ENCODE data around the gene KPNA1. TPM values are rescaled to one million over a fixed set of nuclear protein-coding genes. Genes with fewer than 3 reads are reported as not detected.

Gene KPNA1
- total and polyA plus RNA-seq, 2 of the 13 experiments (the other 11 are each of a cell fraction or from before 2014, with no cell fraction given): 15.4 to 30.0 TPM

DNA sequence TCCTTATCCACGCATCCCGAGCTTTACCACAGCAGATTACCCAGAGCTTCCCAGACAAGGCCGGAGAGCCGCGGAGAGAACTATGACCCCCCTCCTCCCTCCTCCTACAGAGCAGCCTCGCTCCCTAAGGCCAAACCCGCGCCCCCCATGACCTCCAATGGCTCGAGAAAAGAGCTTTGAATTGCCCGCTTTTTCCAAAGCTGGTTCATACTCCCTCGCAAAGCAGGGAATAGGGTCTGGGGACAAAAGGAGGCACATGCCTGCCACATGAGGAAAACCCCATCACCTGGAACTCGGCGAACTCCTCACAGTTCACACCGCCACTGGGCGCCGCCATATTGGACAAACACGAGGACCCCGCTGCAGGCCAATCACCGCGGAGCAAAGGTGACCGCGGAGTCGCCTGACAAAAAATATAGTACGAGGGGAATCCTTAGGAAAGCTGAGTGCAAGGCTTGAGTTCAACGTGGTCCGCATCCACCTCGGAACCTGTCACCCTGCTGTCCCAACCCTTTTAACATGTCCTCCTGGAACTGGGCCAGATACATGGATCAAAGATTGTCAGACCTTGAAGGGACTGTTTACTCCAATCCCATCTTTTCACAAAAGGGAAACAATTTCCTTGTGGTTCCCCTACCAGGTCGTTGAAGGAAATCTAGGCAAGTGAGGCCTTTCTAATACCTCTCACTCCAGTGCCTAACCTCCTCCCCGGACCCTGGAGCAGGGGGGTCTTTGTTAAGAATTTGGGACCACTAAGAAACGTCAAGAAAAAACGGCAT lies 131.7 kb downstream of the KPNA1 start, which contains the start of gene MIX23 (continued):
- TF ChIP-seq TMF1 (CRISPR knock-in tag; IDR thresholded peaks at IDR 0.05; ENCODE audit: low read depth): peak; percentile 64; the same call in 1 of the 2 replicates
- TF ChIP-seq, protein P1, sequence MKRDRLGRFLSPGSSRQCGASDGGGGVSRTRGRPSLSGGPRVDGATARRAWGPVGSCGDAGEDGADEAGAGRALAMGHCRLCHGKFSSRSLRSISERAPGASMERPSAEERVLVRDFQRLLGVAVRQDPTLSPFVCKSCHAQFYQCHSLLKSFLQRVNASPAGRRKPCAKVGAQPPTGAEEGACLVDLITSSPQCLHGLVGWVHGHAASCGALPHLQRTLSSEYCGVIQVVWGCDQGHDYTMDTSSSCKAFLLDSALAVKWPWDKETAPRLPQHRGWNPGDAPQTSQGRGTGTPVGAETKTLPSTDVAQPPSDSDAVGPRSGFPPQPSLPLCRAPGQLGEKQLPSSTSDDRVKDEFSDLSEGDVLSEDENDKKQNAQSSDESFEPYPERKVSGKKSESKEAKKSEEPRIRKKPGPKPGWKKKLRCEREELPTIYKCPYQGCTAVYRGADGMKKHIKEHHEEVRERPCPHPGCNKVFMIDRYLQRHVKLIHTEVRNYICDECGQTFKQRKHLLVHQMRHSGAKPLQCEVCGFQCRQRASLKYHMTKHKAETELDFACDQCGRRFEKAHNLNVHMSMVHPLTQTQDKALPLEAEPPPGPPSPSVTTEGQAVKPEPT (CRISPR knock-in tag; IDR thresholded peaks at IDR 0.05; ENCODE audit: low read depth): 0 out of 2 replicates have a peak, but pooled peaks have one; percentile 49
- TF ChIP-seq MED8 (CRISPR knock-in tag; IDR thresholded peaks at IDR 0.05; ENCODE audit: insufficient replicate concordance): peak; percentile 64
- TF ChIP-seq CCDC6 (CRISPR knock-in tag; IDR thresholded peaks at IDR 0.05): peak; percentile 32; the same call in 1 of the 2 replicates
- TF ChIP-seq, protein P2, sequence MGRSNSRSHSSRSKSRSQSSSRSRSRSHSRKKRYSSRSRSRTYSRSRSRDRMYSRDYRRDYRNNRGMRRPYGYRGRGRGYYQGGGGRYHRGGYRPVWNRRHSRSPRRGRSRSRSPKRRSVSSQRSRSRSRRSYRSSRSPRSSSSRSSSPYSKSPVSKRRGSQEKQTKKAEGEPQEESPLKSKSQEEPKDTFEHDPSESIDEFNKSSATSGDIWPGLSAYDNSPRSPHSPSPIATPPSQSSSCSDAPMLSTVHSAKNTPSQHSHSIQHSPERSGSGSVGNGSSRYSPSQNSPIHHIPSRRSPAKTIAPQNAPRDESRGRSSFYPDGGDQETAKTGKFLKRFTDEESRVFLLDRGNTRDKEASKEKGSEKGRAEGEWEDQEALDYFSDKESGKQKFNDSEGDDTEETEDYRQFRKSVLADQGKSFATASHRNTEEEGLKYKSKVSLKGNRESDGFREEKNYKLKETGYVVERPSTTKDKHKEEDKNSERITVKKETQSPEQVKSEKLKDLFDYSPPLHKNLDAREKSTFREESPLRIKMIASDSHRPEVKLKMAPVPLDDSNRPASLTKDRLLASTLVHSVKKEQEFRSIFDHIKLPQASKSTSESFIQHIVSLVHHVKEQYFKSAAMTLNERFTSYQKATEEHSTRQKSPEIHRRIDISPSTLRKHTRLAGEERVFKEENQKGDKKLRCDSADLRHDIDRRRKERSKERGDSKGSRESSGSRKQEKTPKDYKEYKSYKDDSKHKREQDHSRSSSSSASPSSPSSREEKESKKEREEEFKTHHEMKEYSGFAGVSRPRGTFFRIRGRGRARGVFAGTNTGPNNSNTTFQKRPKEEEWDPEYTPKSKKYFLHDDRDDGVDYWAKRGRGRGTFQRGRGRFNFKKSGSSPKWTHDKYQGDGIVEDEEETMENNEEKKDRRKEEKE (IDR thresholded peaks at IDR 0.05): no peak
- TF ChIP-seq KMT2B (CRISPR knock-in tag; IDR thresholded peaks at IDR 0.05): peak; percentile 85
- TF ChIP-seq PLRG1 (conservative IDR thresholded peaks at IDR 0.05): no peak
- no peak for TF ChIP-seq ZNF260 (CRISPR knock-in tag; IDR thresholded peaks at IDR 0.05; ENCODE audit: borderline replicate concordance, low read depth)
- TF ChIP-seq CHD4 (IDR thresholded peaks at IDR 0.05; ENCODE audit: borderline replicate concordance, low read length): 0 out of 2 replicates have a peak, but pooled peaks have one; percentile 56
- peak; percentile 87 for TF ChIP-seq ZNF605 (CRISPR knock-in tag; IDR thresholded peaks at IDR 0.05)
- TF ChIP-seq, protein P3, sequence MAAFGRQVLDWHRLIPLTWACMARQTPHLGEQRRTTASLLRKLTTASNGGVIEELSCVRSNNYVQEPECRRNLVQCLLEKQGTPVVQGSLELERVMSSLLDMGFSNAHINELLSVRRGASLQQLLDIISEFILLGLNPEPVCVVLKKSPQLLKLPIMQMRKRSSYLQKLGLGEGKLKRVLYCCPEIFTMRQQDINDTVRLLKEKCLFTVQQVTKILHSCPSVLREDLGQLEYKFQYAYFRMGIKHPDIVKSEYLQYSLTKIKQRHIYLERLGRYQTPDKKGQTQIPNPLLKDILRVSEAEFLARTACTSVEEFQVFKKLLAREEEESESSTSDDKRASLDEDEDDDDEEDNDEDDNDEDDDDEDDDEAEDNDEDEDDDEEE (CRISPR knock-in tag; IDR thresholded peaks at IDR 0.05): peak; percentile 81; the same call in 1 of the 2 replicates
- peak; percentile 68 for TF ChIP-seq THAP11 (CRISPR knock-in tag; IDR thresholded peaks at IDR 0.05)
- peak; percentile 82; the same call in 1 of the 2 replicates for TF ChIP-seq ISL2 (CRISPR knock-in tag; IDR thresholded peaks at IDR 0.05)
- 0 out of 2 replicates have a peak, but pooled peaks have one; percentile 74 for TF ChIP-seq ELF4 (CRISPR knock-in tag; IDR thresholded peaks at IDR 0.05; ENCODE audit: borderline replicate concordance)
- TF ChIP-seq PHF20 (CRISPR knock-in tag; IDR thresholded peaks at IDR 0.05): peak; percentile 86
- 0 out of 2 replicates have a peak, but pooled peaks have one; percentile 62 for TF ChIP-seq ZBTB3 (CRISPR knock-in tag; IDR thresholded peaks at IDR 0.05; ENCODE audit: borderline replicate concordance, low read depth)
- no peak for TF ChIP-seq GABPA (IDR thresholded peaks at IDR 0.05; ENCODE audit: low read depth, low read length)
- TF ChIP-seq GABPA (CRISPR knock-in tag; IDR thresholded peaks at IDR 0.05; ENCODE audit: low read depth): peak; percentile 18
- TF ChIP-seq HNF4A (CRISPR knock-in tag; IDR thresholded peaks at IDR 0.05): peak; percentile 30; the same call in 1 of the 2 replicates
- no peak; the same call in 1 of the 2 replicates for TF ChIP-seq SIX1 (CRISPR knock-in tag; IDR thresholded peaks at IDR 0.05; ENCODE audit: borderline replicate concordance)
- TF ChIP-seq, protein P4, sequence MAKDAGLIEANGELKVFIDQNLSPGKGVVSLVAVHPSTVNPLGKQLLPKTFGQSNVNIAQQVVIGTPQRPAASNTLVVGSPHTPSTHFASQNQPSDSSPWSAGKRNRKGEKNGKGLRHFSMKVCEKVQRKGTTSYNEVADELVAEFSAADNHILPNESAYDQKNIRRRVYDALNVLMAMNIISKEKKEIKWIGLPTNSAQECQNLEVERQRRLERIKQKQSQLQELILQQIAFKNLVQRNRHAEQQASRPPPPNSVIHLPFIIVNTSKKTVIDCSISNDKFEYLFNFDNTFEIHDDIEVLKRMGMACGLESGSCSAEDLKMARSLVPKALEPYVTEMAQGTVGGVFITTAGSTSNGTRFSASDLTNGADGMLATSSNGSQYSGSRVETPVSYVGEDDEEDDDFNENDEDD (CRISPR knock-in tag; IDR thresholded peaks at IDR 0.05; ENCODE audit: borderline replicate concordance): peak; percentile 57; the same call in 1 of the 2 replicates
- peak; percentile 65 for TF ChIP-seq RXRA (CRISPR knock-in tag; IDR thresholded peaks at IDR 0.05)

All from HepG2 (cell line).